H9 (cell line): ENCODE measurements around the gene CUBN. TPM values are rescaled to one million over a fixed set of nuclear protein-coding genes. Genes with fewer than 3 reads are reported as not detected.

Experiments used
- DNase-seq: peaks from one replicate; pipeline ENCODE4 v3.0.0-alpha.2; 2017
- H2AFZ ChIP-seq: one replicate; pipeline ENCODE4 v1.6.1; 2013; ENCODE audit warnings: mild to moderate bottlenecking, low read length, control low read depth, moderate library complexity
- H2AK5ac ChIP-seq: 2 replicates; pipeline ENCODE4 v1.6.1; 2013; ENCODE audit warnings: low read length, control low read depth, mixed read lengths; ENCODE audit not compliant: insufficient read length
- H2BK120ac ChIP-seq: one replicate; pipeline ENCODE4 v1.6.1; 2013; ENCODE audit warnings: low read depth, mild to moderate bottlenecking, low read length, control low read depth, inconsistent platforms; ENCODE audit not compliant: poor library complexity, severe bottlenecking
- H2BK12ac ChIP-seq: 2 replicates; pipeline ENCODE4 v1.6.1; 2013; ENCODE audit warnings: low read length, control low read depth, mixed read lengths, low read depth; ENCODE audit not compliant: insufficient read length
- H2BK15ac ChIP-seq: 2 replicates; pipeline ENCODE4 v1.6.1; 2013; ENCODE audit warnings: low read depth, low read length, control low read depth
- H2BK20ac ChIP-seq: one replicate; pipeline ENCODE4 v1.6.1; 2013; ENCODE audit warnings: low read depth, mild to moderate bottlenecking, low read length, control low read depth, inconsistent platforms; ENCODE audit not compliant: poor library complexity, severe bottlenecking
- H2BK5ac ChIP-seq: 2 replicates; pipeline ENCODE4 v1.6.1; 2013; ENCODE audit warnings: low read length, control low read depth, mixed read lengths; ENCODE audit not compliant: insufficient read length
- H3K14ac ChIP-seq: 2 replicates; pipeline ENCODE4 v1.6.1; 2013; ENCODE audit warnings: low read length, control low read depth; ENCODE audit not compliant: insufficient read depth
- H3K18ac ChIP-seq: 2 replicates; pipeline ENCODE4 v1.6.1; 2013; ENCODE audit warnings: low read depth, mild to moderate bottlenecking, mixed read lengths, low read length, control low read depth; ENCODE audit not compliant: insufficient read length
- H3K23ac ChIP-seq: 2 replicates; pipeline ENCODE4 v1.6.1; 2013; ENCODE audit warnings: low read length, control low read depth, mixed read lengths, low read depth; ENCODE audit not compliant: insufficient read length
- H3K23me2 ChIP-seq: 2 replicates; pipeline ENCODE4 v1.6.1; 2013; ENCODE audit warnings: low read depth, mild to moderate bottlenecking, mixed read lengths, low read length, control low read depth; ENCODE audit not compliant: insufficient read length, poor library complexity, severe bottlenecking
- H3K27ac ChIP-seq: 2 replicates; pipeline ENCODE4 v1.5.1; 2013; ENCODE audit warnings: low read length, control low read depth, mixed read lengths, low read depth; ENCODE audit not compliant: insufficient read length
- H3K27me3 ChIP-seq: 2 replicates; pipeline ENCODE4 v1.6.1; 2013; ENCODE audit warnings: low read length, control low read depth, inconsistent platforms; ENCODE audit not compliant: insufficient read depth
- H3K4ac ChIP-seq: 2 replicates; pipeline ENCODE4 v1.6.1; 2013; ENCODE audit warnings: low read depth, mild to moderate bottlenecking, control low read depth, inconsistent platforms, low read length, moderate library complexity
- H3K4me1 ChIP-seq: 2 replicates; pipeline ENCODE4 v1.6.1; 2013; ENCODE audit warnings: low read length, control low read depth, inconsistent platforms; ENCODE audit not compliant: insufficient read depth
- H3K4me2 ChIP-seq: 2 replicates; pipeline ENCODE4 v1.6.1; 2013; ENCODE audit warnings: low read length, control low read depth, mixed read lengths; ENCODE audit not compliant: insufficient read length, insufficient read depth
- H3K56ac ChIP-seq: 2 replicates; pipeline ENCODE4 v1.6.1; 2013; ENCODE audit warnings: low read depth, mild to moderate bottlenecking, mixed read lengths, low read length, control low read depth; ENCODE audit not compliant: insufficient read length
- H3K79me1 ChIP-seq: 2 replicates; pipeline ENCODE4 v1.6.1; 2013; ENCODE audit warnings: low read depth, mild to moderate bottlenecking, moderate library complexity, low read length, control low read depth, inconsistent platforms; ENCODE audit not compliant: insufficient read depth, poor library complexity, severe bottlenecking
- H3K79me2 ChIP-seq: 2 replicates; pipeline ENCODE4 v1.6.1; 2013; ENCODE audit warnings: low read length, control low read depth, inconsistent platforms; ENCODE audit not compliant: insufficient read depth
- H3K9ac ChIP-seq: 2 replicates; pipeline ENCODE4 v1.6.1; 2013; ENCODE audit warnings: low read length, control low read depth, mixed read lengths; ENCODE audit not compliant: insufficient read length; ENCODE audit errors: extremely low read depth
- H3K9me3 ChIP-seq: one replicate; pipeline ENCODE4 v1.6.1; 2013; ENCODE audit warnings: low read depth, low read length, inconsistent platforms; ENCODE audit not compliant: control insufficient read depth
- H3T11ph ChIP-seq: one replicate; pipeline ENCODE4 v1.6.1; 2013; ENCODE audit warnings: mild to moderate bottlenecking, low read length, control low read depth, inconsistent platforms
- H4K20me1 ChIP-seq: one replicate; pipeline ENCODE4 v1.6.1; 2013; ENCODE audit not compliant: control insufficient read depth, insufficient read length, insufficient read depth
- H4K5ac ChIP-seq: 2 replicates; pipeline ENCODE4 v1.6.1; 2013; ENCODE audit warnings: low read depth, mild to moderate bottlenecking, mixed read lengths, low read length, control low read depth; ENCODE audit not compliant: insufficient read length
- H4K8ac ChIP-seq: replicated peaks from 2 replicates; pipeline ENCODE4 v1.6.1; 2013; ENCODE audit warnings: low read length, control low read depth, mixed read lengths, low read depth; ENCODE audit not compliant: insufficient read length
- H4K91ac ChIP-seq: 2 replicates; pipeline ENCODE4 v1.6.1; 2013; ENCODE audit warnings: low read depth, mild to moderate bottlenecking, moderate library complexity, mixed read lengths, low read length, control low read depth; ENCODE audit not compliant: insufficient read length
- H3K27ac Mint-ChIP-seq, 3 experiments: 2 replicates in 2 of 3; 3 replicates in 1 of 3; pipeline ENCODE4 v1.8.0; 2020 to 2021; ENCODE audit warnings: mixed read lengths in 3 of 3, mild to moderate bottlenecking in 1 of 3, moderate library complexity in 1 of 3
- H3K27me3 Mint-ChIP-seq: 2 replicates; pipeline ENCODE4 v1.8.0; 2021; ENCODE audit warnings: low read depth, mild to moderate bottlenecking, moderate library complexity, mixed read lengths
- H3K36me3 Mint-ChIP-seq, 3 experiments: 2 replicates in 2 of 3; 3 replicates in 1 of 3; pipeline ENCODE4 v1.8.0; 2020 to 2021; ENCODE audit warnings: low read depth in 3 of 3, mixed read lengths in 3 of 3; ENCODE audit not compliant: insufficient read depth in 1 of 3
- H3K4me1 Mint-ChIP-seq, 2 experiments: 2 replicates each; pipeline ENCODE4 v1.8.0; 2020; ENCODE audit warnings: mixed read lengths in 2 of 2
- H3K4me3 Mint-ChIP-seq, 2 experiments: 2 replicates in 1 of 2; 3 replicates in 1 of 2; pipeline ENCODE4 v1.8.0; 2020 to 2021; ENCODE audit warnings: mild to moderate bottlenecking in 2 of 2, mixed read lengths in 2 of 2, moderate library complexity in 1 of 2
- H3K9me3 Mint-ChIP-seq, 2 experiments: 2 replicates in 1 of 2; 3 replicates in 1 of 2; pipeline ENCODE4 v1.8.0; 2020; ENCODE audit warnings: mild to moderate bottlenecking in 2 of 2, mixed read lengths in 2 of 2, moderate library complexity in 1 of 2
- CTCF ChIP-seq: fragments of 200-600 bp; sonication (generic); conservative IDR thresholded peaks from 3 replicates; pipeline ENCODE4 v1.8.0; 2021; ENCODE audit warnings: antibody characterized with exemption, mild to moderate bottlenecking
- WGBS: extraction: QIAGEN DNeasy Blood & Tissue Kit; methylation state at CpG from one replicate; pipeline ENCODE4 v1.1.7; 2013; ENCODE audit warnings: missing lambda C conversion rate, low lambda C conversion rate, mixed read lengths; ENCODE audit not compliant: insufficient read length; ENCODE audit errors: extremely low coverage; 5-methylcytosine and 5-hydroxymethylcytosine counted together
- long read RNA-seq: library from polyadenylated mRNA; unstranded; transcript quantifications from one replicate; pipeline ENCODE4 v2.0.0, GENCODE V29; 2020
- total RNA-seq: library from RNA; stranded (reverse); gene quantifications from 2 replicates; pipeline ENCODE4 v1.2.1, GENCODE V29; 2021

Gene CUBN
- 0.26 and 0.37 TPM in 2 replicates for total RNA-seq
- long read RNA-seq = 0 reads

DNA sequence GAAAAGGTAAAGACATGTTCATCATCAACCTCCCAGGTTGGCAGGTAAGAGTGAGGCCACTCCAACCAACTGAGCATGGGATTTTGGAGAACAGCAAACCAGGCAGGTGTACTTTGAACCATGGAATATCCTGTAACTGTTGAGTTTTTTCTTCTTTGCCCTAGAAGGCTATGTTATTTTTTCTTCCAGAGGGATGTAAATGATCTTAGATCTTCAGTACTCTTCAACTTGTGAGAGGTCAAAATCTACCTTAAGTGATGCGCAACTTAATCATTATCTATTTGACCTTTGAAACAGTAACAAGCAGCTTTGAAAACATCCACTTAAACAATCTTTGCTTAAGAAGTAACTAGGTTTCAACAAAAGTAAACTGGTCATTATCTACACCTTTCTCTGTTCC is at the start of gene CUBN:
TSS of gene CUBN (minus strand) at position 71 of the 400 bp plus-strand sequence. CDS start at position 25, 46 bp downstream.
- H3K4me3 Mint-ChIP-seq = no peak within 1 kb of the TSS
- Histone ChIP-seq H4K20me1 (no peaks in the 10 kb centered on the region), H3K14ac (no peak within 1 kb of the TSS), H3K9ac (no peak within 1 kb of the TSS), H3K27ac (no peak within 1 kb of the TSS), H3T11ph (no peak within 1 kb of the TSS), H3K27me3 (no peaks in the 10 kb centered on the region), H3K9me3 (no peaks in the 10 kb centered on the region), H3K79me1 (no peaks in the 10 kb centered on the region), H3K79me2 (no peaks in the 10 kb centered on the region), H4K8ac (no peak within 1 kb of the TSS), H3K4me2 (no peak within 1 kb of the TSS), H3K4ac (no peak within 1 kb of the TSS), H3K4me1 (no peaks in the 10 kb centered on the region), H2BK15ac (no peak within 1 kb of the TSS), H3K23ac (no peak within 1 kb of the TSS), H4K91ac (no peak within 1 kb of the TSS), H3K23me2 (no peaks in the 10 kb centered on the region), H2AFZ (no peak within 1 kb of the TSS), H2BK5ac (no peak within 1 kb of the TSS), H2AK5ac (no peak within 1 kb of the TSS), H3K18ac (no peak within 1 kb of the TSS), H3K56ac (no peak within 1 kb of the TSS), H2BK12ac (no peak within 1 kb of the TSS), H4K5ac (no peak within 1 kb of the TSS), H2BK120ac (no peak within 1 kb of the TSS), H2BK20ac (no peak within 1 kb of the TSS)
- peaks cover 8 to 11% of the 10 kb centered on the region in 2 experiments for H3K4me1 Mint-ChIP-seq
- H3K36me3 Mint-ChIP-seq = no peaks in the 10 kb centered on the region
- no peaks in the 10 kb centered on the region for H3K27me3 Mint-ChIP-seq
- H3K9me3 Mint-ChIP-seq = no peaks in the 10 kb centered on the region
- TF ChIP-seq CTCF = no peak
- no peak for DNase-seq
- WGBS = no CpG with 5 or more reads among the region's 1 CpG
- no peak within 1 kb of the TSS for H3K27ac Mint-ChIP-seq
